GM23338 (cell line): Measurements from ENCODE around the gene KRTAP4-11. TPM values are rescaled to one million over a fixed set of nuclear protein-coding genes. Genes with fewer than 3 reads are reported as not detected.
"Not testable (repeated sequence)": the region's sequence is repeated elsewhere in the genome, so short reads cannot be mapped to it uniquely, and the experiment has no call there.

Experiments used
- ATAC-seq: fragments of 200-7000 bp; cut with Tn5 transposase; 3 replicates; pipeline ENCODE4 v1.9.1; 2020
- DNase-seq: peaks from one replicate; pipeline ENCODE4 v3.0.0-alpha.2; 2015; ENCODE audit warnings: low spot score
- H2AFZ ChIP-seq: fragments of 200-600 bp; sonication (generic); 2 replicates; pipeline ENCODE4 v1.8.0; 2016; ENCODE audit warnings: antibody characterized with exemption, mild to moderate bottlenecking, moderate library complexity
- H3F3A ChIP-seq: fragments of 200-600 bp; sonication (generic); replicated peaks from 2 replicates; pipeline ENCODE4 v1.8.0; 2017; ENCODE audit warnings: antibody characterized with exemption, mixed run types, low read depth
- H3K27ac ChIP-seq: fragments of 200-600 bp; sonication (generic); 2 replicates; pipeline ENCODE4 v1.6.1; 2016; ENCODE audit warnings: low read depth
- H3K27me3 ChIP-seq: fragments of 200-600 bp; sonication (generic); 2 replicates; pipeline ENCODE4 v1.8.0; 2016; ENCODE audit warnings: mild to moderate bottlenecking, mixed run types, moderate library complexity; ENCODE audit not compliant: insufficient read depth
- H3K36me3 ChIP-seq: fragments of 200-600 bp; sonication (generic); 2 replicates; pipeline ENCODE4 v1.8.0; 2016; ENCODE audit warnings: mild to moderate bottlenecking; ENCODE audit not compliant: insufficient read depth
- H3K4me1 ChIP-seq: fragments of 200-600 bp; sonication (generic); 2 replicates; pipeline ENCODE4 v1.8.0; 2016; ENCODE audit warnings: mild to moderate bottlenecking, moderate library complexity; ENCODE audit not compliant: insufficient read depth
- H3K4me2 ChIP-seq: fragments of 200-600 bp; sonication (generic); 2 replicates; pipeline ENCODE4 v1.7.1; 2017; ENCODE audit warnings: mixed run types
- H3K4me3 ChIP-seq: fragments of 200-600 bp; sonication (generic); 2 replicates; pipeline ENCODE4 v1.6.1; 2016; ENCODE audit warnings: mixed run types
- H3K79me2 ChIP-seq: fragments of 200-600 bp; sonication (generic); replicated peaks from 2 replicates; pipeline ENCODE4 v1.8.0; 2017; ENCODE audit warnings: mild to moderate bottlenecking; ENCODE audit not compliant: insufficient read depth
- H3K9me2 ChIP-seq: fragments of 200-600 bp; sonication (generic); 2 replicates; pipeline ENCODE4 v1.8.0; 2017; ENCODE audit not compliant: insufficient read depth
- H4K20me1 ChIP-seq: fragments of 200-600 bp; sonication (generic); replicated peaks from 2 replicates; pipeline ENCODE4 v1.8.0; 2017; ENCODE audit warnings: mild to moderate bottlenecking; ENCODE audit not compliant: insufficient read depth
- H3K27ac Mint-ChIP-seq: 2 replicates; pipeline ENCODE4 v1.8.0; 2020; ENCODE audit warnings: inconsistent platforms, mild to moderate bottlenecking, moderate library complexity, mixed read lengths
- H3K27me3 Mint-ChIP-seq: 3 replicates; pipeline ENCODE4 v1.8.0; 2022; ENCODE audit warnings: low read depth, mild to moderate bottlenecking, moderate library complexity, mixed read lengths, inconsistent platforms; ENCODE audit not compliant: insufficient read depth, poor library complexity
- H3K36me3 Mint-ChIP-seq: 3 replicates; pipeline ENCODE4 v1.8.0; 2021; ENCODE audit warnings: low read depth, mild to moderate bottlenecking, inconsistent platforms, moderate library complexity, mixed read lengths
- H3K4me1 Mint-ChIP-seq: 3 replicates; pipeline ENCODE4 v1.8.0; 2020; ENCODE audit warnings: mild to moderate bottlenecking, inconsistent platforms, mixed read lengths
- H3K4me3 Mint-ChIP-seq: 3 replicates; pipeline ENCODE4 v1.8.0; 2021; ENCODE audit warnings: moderate library complexity, mild to moderate bottlenecking, inconsistent platforms, mixed read lengths
- H3K9me3 Mint-ChIP-seq: 3 replicates; pipeline ENCODE4 v1.8.0; 2020; ENCODE audit warnings: moderate library complexity, mild to moderate bottlenecking, inconsistent platforms, mixed read lengths
- CREB1 ChIP-seq: fragments of 250-450 bp; sonication (Bioruptor Pico); IDR thresholded peaks from 2 replicates; pipeline ENCODE4 v1.5.0; 2020; ENCODE audit warnings: low read depth, mild to moderate bottlenecking, moderate library complexity
- EZH2 ChIP-seq: fragments of 200-600 bp; sonication (generic); IDR thresholded peaks from one replicate; pipeline ENCODE4 v1.8.0; 2017; ENCODE audit warnings: antibody characterized with exemption, mild to moderate bottlenecking, low read depth; ENCODE audit not compliant: unreplicated experiment
- JUNB ChIP-seq: IDR thresholded peaks from one replicate; pipeline ENCODE4 v1.6.1; 2016; ENCODE audit warnings: antibody characterized with exemption; ENCODE audit not compliant: unreplicated experiment
- NANOG ChIP-seq: IDR thresholded peaks from 2 replicates; pipeline ENCODE4 v1.6.1; 2016; ENCODE audit warnings: antibody characterized with exemption, borderline replicate concordance
- POLR2AphosphoS5 ChIP-seq: IDR thresholded peaks from 2 replicates; pipeline ENCODE4 v1.6.1; 2016; ENCODE audit warnings: antibody characterized with exemption, low read depth
- ZNF114 ChIP-seq: fragments of 250-450 bp; sonication (Bioruptor Pico); IDR thresholded peaks from 2 replicates; pipeline ENCODE4 v1.5.0; 2020; ENCODE audit warnings: mild to moderate bottlenecking, moderate library complexity
- polyA plus RNA-seq: library from polyadenylated mRNA; unstranded; fragments of >200 nt; fragmentation: Nextera tagmentation; extraction: Ambion mirVana; gene quantifications from 2 replicates; pipeline ENCODE4 v1.2.1, GENCODE V29; 2016
- total RNA-seq: library from RNA; depleted of rRNA; stranded (reverse); fragments of >200 nt; shearing (Covaris generic); gene quantifications from 2 replicates; pipeline ENCODE4 v1.2.3, GENCODE V29; 2014
- TF ChIP-seq, protein P1 (sequence below): fragments of 250-450 bp; sonication (Bioruptor Pico); IDR thresholded peaks from 2 replicates; pipeline ENCODE4 v1.5.0; 2020; ENCODE audit warnings: mild to moderate bottlenecking, moderate library complexity
- TF ChIP-seq, protein P2 (sequence below): IDR thresholded peaks from one replicate; pipeline ENCODE4 v1.6.1; 2018; ENCODE audit warnings: antibody characterized with exemption; ENCODE audit not compliant: unreplicated experiment

KRTAP4-11 gene
- total and polyA plus RNA-seq, 2 experiments from 2014 or later, result not detected

DNA sequence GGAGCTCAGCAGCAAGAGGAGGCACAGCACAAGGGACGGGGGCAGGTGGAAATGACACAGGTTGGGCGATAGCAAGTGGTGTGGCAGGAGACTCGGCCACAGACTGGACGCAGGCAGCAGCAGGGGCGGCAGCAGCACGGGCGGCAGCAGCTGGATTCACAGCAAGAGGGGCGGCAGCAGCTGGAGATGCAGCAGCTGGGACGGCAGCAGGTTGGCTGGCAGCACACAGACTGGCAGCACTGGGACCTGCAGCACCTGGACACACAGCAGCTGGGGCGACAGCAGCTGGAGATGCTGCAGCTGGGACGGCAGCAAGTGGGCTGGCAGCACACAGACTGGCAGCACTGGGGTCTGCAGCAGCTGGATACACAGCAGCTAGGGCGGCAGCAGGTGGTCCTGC is 21.7 kb upstream of the KRTAP4-11 start:
- H3F3A ChIP-seq, H4K20me1 ChIP-seq, H3K27ac Mint-ChIP-seq, ATAC-seq, H3K27ac ChIP-seq, H3K4me3 ChIP-seq, H3K36me3 ChIP-seq, H3K27me3 ChIP-seq, H3K4me2 ChIP-seq, H3K4me3 Mint-ChIP-seq, H3K9me2 ChIP-seq, H2AFZ ChIP-seq, H3K79me2 ChIP-seq, H3K27me3 Mint-ChIP-seq, H3K4me1 Mint-ChIP-seq, DNase-seq, H3K4me1 ChIP-seq: not testable (repeated sequence)
- Mint-ChIP-seq H3K36me3 (peaks cover 28% of the 10 kb centered on the region), H3K9me3 (peaks cover 42% of the 10 kb centered on the region)

DNA sequence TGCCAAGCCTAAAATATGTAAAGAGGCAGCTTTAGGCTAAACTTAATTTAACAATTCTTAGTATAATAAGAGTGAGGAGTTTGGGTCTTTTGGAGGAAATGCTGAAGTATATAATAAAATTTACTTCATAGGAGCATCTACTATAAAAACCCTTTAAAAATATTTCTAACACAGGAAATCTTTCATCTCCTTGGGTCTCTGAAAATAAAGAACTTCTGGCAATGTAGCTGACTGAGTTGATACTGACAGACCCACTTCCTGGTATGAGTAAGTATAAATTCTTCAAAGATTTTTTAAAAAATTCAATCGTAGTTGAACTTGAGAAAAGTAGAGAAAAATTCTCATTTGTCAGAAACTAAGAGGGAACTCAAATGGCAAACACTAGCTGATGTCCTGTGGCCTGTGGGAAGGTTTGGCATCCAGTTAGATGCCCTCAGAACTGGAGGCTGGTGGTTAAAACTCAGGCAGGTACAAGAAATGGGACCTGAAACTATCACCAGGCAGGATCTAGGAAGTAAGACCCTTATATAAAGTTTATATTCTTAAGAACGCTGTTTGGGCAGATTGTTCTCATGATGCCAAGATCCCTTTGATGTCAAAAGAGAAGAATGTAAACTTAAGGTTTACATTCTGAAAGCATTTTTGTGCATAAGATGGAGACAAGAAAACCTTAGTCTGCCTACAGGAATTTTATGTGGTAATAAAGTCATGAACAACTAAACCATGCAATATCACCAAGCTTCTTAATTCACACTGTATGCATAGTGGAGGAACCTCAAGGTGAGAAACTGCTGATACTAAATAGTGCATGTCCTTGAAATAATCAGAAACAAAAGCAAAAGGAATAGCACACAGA is 15.9 kb upstream of the KRTAP4-11 start:
- no peak for DNase-seq
- Histone ChIP-seq H3K27ac (no peak overlapping the region), H3K27me3 (no peaks in the 10 kb centered on the region), H3K4me2 (no peak overlapping the region), H3F3A (no peaks in the 10 kb centered on the region), H3K9me2 (no peaks in the 10 kb centered on the region), H4K20me1 (no peaks in the 10 kb centered on the region), H3K4me1 (no peaks in the 10 kb centered on the region), H3K36me3 (no peaks in the 10 kb centered on the region), H3K79me2 (no peaks in the 10 kb centered on the region), H2AFZ (no peak overlapping the region), H3K4me3 (no peak overlapping the region)
- Mint-ChIP-seq H3K27me3 (peaks cover 2% of the 10 kb centered on the region), H3K4me1 (no peaks in the 10 kb centered on the region), H3K27ac (no peak overlapping the region), H3K4me3 (no peak overlapping the region), H3K9me3 (peaks cover 4% of the 10 kb centered on the region; the same call in 2 of the 3 replicates), H3K36me3 (0 out of 3 replicates have a peak, but pooled peaks cover 2% of the 10 kb centered on the region)
- TF ChIP-seq, protein P1, sequence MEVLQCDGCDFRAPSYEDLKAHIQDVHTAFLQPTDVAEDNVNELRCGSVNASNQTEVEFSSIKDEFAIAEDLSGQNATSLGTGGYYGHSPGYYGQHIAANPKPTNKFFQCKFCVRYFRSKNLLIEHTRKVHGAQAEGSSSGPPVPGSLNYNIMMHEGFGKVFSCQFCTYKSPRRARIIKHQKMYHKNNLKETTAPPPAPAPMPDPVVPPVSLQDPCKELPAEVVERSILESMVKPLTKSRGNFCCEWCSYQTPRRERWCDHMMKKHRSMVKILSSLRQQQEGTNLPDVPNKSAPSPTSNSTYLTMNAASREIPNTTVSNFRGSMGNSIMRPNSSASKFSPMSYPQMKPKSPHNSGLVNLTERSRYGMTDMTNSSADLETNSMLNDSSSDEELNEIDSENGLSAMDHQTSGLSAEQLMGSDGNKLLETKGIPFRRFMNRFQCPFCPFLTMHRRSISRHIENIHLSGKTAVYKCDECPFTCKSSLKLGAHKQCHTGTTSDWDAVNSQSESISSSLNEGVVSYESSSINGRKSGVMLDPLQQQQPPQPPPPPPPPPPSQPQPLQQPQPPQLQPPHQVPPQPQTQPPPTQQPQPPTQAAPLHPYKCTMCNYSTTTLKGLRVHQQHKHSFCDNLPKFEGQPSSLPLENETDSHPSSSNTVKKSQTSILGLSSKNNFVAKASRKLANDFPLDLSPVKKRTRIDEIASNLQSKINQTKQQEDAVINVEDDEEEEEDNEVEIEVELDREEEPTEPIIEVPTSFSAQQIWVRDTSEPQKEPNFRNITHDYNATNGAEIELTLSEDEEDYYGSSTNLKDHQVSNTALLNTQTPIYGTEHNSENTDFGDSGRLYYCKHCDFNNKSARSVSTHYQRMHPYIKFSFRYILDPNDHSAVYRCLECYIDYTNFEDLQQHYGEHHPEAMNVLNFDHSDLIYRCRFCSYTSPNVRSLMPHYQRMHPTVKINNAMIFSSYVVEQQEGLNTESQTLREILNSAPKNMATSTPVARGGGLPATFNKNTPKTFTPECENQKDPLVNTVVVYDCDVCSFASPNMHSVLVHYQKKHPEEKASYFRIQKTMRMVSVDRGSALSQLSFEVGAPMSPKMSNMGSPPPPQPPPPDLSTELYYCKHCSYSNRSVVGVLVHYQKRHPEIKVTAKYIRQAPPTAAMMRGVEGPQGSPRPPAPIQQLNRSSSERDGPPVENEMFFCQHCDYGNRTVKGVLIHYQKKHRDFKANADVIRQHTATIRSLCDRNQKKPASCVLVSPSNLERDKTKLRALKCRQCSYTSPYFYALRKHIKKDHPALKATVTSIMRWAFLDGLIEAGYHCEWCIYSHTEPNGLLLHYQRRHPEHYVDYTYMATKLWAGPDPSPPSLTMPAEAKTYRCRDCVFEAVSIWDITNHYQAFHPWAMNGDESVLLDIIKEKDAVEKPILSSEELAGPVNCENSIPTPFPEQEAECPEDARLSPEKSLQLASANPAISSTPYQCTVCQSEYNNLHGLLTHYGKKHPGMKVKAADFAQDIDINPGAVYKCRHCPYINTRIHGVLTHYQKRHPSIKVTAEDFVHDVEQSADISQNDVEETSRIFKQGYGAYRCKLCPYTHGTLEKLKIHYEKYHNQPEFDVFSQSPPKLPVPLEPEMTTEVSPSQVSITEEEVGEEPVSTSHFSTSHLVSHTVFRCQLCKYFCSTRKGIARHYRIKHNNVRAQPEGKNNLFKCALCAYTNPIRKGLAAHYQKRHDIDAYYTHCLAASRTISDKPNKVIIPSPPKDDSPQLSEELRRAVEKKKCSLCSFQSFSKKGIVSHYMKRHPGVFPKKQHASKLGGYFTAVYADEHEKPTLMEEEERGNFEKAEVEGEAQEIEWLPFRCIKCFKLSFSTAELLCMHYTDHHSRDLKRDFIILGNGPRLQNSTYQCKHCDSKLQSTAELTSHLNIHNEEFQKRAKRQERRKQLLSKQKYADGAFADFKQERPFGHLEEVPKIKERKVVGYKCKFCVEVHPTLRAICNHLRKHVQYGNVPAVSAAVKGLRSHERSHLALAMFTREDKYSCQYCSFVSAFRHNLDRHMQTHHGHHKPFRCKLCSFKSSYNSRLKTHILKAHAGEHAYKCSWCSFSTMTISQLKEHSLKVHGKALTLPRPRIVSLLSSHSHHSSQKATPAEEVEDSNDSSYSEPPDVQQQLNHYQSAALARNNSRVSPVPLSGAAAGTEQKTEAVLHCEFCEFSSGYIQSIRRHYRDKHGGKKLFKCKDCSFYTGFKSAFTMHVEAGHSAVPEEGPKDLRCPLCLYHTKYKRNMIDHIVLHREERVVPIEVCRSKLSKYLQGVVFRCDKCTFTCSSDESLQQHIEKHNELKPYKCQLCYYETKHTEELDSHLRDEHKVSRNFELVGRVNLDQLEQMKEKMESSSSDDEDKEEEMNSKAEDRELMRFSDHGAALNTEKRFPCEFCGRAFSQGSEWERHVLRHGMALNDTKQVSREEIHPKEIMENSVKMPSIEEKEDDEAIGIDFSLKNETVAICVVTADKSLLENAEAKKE (CRISPR knock-in tag), result no peak
- no peak for TF ChIP-seq POLR2AphosphoS5
- TF ChIP-seq NANOG, result no peak
- TF ChIP-seq JUNB, result no peak
- TF ChIP-seq ZNF114 (CRISPR knock-in tag), result no peak
- TF ChIP-seq, protein P2, sequence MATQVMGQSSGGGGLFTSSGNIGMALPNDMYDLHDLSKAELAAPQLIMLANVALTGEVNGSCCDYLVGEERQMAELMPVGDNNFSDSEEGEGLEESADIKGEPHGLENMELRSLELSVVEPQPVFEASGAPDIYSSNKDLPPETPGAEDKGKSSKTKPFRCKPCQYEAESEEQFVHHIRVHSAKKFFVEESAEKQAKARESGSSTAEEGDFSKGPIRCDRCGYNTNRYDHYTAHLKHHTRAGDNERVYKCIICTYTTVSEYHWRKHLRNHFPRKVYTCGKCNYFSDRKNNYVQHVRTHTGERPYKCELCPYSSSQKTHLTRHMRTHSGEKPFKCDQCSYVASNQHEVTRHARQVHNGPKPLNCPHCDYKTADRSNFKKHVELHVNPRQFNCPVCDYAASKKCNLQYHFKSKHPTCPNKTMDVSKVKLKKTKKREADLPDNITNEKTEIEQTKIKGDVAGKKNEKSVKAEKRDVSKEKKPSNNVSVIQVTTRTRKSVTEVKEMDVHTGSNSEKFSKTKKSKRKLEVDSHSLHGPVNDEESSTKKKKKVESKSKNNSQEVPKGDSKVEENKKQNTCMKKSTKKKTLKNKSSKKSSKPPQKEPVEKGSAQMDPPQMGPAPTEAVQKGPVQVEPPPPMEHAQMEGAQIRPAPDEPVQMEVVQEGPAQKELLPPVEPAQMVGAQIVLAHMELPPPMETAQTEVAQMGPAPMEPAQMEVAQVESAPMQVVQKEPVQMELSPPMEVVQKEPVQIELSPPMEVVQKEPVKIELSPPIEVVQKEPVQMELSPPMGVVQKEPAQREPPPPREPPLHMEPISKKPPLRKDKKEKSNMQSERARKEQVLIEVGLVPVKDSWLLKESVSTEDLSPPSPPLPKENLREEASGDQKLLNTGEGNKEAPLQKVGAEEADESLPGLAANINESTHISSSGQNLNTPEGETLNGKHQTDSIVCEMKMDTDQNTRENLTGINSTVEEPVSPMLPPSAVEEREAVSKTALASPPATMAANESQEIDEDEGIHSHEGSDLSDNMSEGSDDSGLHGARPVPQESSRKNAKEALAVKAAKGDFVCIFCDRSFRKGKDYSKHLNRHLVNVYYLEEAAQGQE, result no peak
- TF ChIP-seq EZH2, result no peak
- no peak for TF ChIP-seq CREB1 (CRISPR knock-in tag)
- ATAC-seq, result no peak
